Dedifferentiated amniotic fluid mesenchymal stem cell (primary cell): Measurements from ENCODE around the gene UFD1.

ENCODE experiments used
- DNase-seq: peaks from one replicate; pipeline ENCODE4 v3.0.0-alpha.2; 2016; ENCODE audit errors: extremely low spot score

Gene UFD1

GRCh38 chr22:19496324-19496630, 17.3 kb upstream of the UFD1 start:
- DNase-seq: no peak

GRCh38 chr22:19495562-19496323, 16.8 kb upstream of the UFD1 start:
- DNase-seq: no peak

GRCh38 chr22:19494676-19495173, 15.7 kb upstream of the UFD1 start:
- DNase-seq: no peak

- DNase-seq: no peak
These were observed 15.1 kb upstream of the UFD1 start for GRCh38 chr22:19494001-19494560.

GRCh38 chr22:19492504-19493174, 13.6 kb upstream of the UFD1 start:
- DNase-seq: no peak

GRCh38 chr22:19490628-19491230, 11.7 kb upstream of the UFD1 start:
- no peak for DNase-seq

- peak; percentile 46 for DNase-seq
These were observed 10.2 kb upstream of the UFD1 start for GRCh38 chr22:19488884-19489843.

GRCh38 chr22:19488285-19488684, 9.3 kb upstream of the UFD1 start:
- no peak for DNase-seq

GRCh38 chr22:19483481-19484244, 4.7 kb upstream of the UFD1 start:
- no peak for DNase-seq

- no peak for DNase-seq
These were observed 3.3 kb upstream of the UFD1 start for GRCh38 chr22:19482297-19482696.

- DNase-seq: no peak
These were observed 1.8 kb upstream of the UFD1 start for GRCh38 chr22:19480789-19481188.

GRCh38 chr22:19480173-19480568, 1.2 kb upstream of the UFD1 start:
- no peak for DNase-seq

- DNase-seq: peak; percentile 99
These were observed 571 bp upstream of the UFD1 start, which contains the start of gene CDC45 for GRCh38 chr22:19479355-19480172. Gene CDC45 (plus strand): TSS chr22:19479920. CDS start chr22:19479969, 49 bp downstream.

GRCh38 chr22:19478045-19478900, 720 bp downstream of the UFD1 start:
- no peak for DNase-seq

- DNase-seq: no peak
These were observed 1.5 kb downstream of the UFD1 start for GRCh38 chr22:19477321-19478044.

GRCh38 chr22:19476023-19476422, 3.0 kb downstream of the UFD1 start:
- DNase-seq: no peak

GRCh38 chr22:19473578-19473977, 5.4 kb downstream of the UFD1 start:
- DNase-seq: no peak

GRCh38 chr22:19472233-19472632, 6.8 kb downstream of the UFD1 start:
- no peak for DNase-seq
